ENCODE data around the gene POLR3H.
"Not testable (repeated sequence)": the region's sequence is repeated elsewhere in the genome, so short reads cannot be mapped to it uniquely, and the experiment has no call there.

POLR3H gene, protein sequence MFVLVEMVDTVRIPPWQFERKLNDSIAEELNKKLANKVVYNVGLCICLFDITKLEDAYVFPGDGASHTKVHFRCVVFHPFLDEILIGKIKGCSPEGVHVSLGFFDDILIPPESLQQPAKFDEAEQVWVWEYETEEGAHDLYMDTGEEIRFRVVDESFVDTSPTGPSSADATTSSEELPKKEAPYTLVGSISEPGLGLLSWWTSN

DNA sequence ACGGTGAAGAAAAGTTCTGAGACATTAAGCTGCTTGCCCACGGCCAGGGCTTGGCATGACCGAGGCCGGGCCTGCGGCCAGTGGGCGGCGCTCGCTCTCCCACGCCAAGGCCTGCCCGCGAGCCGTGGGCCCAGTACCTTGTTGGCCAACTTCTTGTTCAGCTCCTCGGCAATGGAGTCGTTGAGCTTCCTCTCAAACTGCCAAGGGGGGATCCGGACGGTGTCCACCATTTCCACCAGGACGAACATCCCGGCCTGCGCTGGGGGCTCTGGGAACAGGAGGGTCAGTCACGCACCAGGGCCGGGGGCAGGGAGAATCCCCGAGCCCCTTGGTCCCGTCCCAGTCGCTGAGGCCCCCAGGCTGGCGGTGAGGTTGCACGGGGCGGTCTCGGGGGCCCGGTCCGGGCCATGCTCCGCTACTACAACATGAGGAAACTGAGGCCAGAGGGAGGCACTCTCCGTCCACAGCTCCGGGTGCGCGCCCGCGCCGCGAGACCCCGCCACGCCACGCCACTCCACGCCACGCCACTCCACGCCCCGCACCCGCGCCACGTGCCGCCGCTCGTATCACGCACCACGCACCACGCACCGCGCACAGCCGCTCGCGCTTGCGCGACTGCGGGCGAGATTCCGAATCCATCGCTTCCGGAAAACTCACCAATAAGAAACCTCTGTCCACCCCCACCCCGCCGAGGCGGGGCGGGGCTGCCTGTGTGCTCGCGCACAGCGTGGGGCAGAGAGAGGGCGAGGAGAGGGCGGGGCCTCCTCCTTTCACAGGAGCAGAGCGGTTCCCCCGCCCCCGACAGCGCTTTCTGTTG is at the start of gene POLR3H:
Gene POLR3H (minus strand): TSS at position 617 of the 817 bp plus-strand sequence. CDS start 369 bp downstream, at position 248.
- no peaks in the 10 kb centered on the region for H3K9me3 ChIP-seq (ENCODE audit: control insufficient read depth, low read length)
- no peaks in the 10 kb centered on the region for H3K27me3 ChIP-seq (ENCODE audit: control insufficient read depth, insufficient read depth, low read length)
- peaks cover 15% of the 10 kb centered on the region for H3K4me1 ChIP-seq (ENCODE audit: control insufficient read depth, insufficient read depth, low read length)
- H3K36me3 ChIP-seq (ENCODE audit: control insufficient read depth, insufficient read depth, low read length) = no peaks in the 10 kb centered on the region
- H3K9ac ChIP-seq (ENCODE audit: low read length) = peak within 1 kb of the TSS; percentile 82
- H3K4me3 ChIP-seq (ENCODE audit: low read length) = peak within 1 kb of the TSS; percentile 80

DNA sequence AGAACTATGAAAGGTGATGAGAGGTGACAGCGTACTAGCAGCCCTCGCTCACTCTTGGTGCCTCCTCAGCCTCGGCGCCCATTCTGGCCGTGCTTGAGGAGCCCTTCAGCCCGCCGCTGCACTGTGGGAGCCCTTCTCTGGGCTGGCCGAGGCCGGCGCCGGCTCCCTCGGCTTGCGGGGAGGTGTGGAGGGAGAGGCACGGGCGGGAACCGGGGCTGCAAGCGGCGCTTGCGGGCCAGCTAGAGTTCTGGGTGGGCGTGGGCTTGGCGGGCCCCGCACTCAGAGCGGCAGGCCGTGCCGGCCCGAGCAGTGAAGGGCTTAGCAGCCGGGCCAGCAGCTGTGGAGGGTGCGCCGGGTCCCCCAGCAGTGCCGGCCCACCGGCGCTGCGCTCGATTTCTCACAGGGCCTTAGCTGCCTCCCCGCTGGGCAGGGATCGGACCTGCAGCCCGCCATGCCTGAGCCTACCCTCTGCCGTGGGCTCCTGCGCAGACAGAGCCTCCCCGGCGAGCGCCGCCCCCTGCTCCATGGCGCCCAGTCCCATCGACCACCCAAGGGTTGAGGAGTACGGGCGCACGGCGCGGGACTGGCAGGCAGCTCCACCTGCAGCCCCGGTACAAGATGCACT is 49.2 kb upstream of the POLR3H start:
- H3K9ac ChIP-seq (ENCODE audit: low read length); H3K36me3 ChIP-seq (ENCODE audit: control insufficient read depth, insufficient read depth, low read length); H3K27me3 ChIP-seq (ENCODE audit: control insufficient read depth, insufficient read depth, low read length); H3K4me3 ChIP-seq (ENCODE audit: low read length); H3K9me3 ChIP-seq (ENCODE audit: control insufficient read depth, low read length): not testable (repeated sequence)
- peaks cover 17% of the 10 kb centered on the region for H3K4me1 ChIP-seq (ENCODE audit: control insufficient read depth, insufficient read depth, low read length)

DNA sequence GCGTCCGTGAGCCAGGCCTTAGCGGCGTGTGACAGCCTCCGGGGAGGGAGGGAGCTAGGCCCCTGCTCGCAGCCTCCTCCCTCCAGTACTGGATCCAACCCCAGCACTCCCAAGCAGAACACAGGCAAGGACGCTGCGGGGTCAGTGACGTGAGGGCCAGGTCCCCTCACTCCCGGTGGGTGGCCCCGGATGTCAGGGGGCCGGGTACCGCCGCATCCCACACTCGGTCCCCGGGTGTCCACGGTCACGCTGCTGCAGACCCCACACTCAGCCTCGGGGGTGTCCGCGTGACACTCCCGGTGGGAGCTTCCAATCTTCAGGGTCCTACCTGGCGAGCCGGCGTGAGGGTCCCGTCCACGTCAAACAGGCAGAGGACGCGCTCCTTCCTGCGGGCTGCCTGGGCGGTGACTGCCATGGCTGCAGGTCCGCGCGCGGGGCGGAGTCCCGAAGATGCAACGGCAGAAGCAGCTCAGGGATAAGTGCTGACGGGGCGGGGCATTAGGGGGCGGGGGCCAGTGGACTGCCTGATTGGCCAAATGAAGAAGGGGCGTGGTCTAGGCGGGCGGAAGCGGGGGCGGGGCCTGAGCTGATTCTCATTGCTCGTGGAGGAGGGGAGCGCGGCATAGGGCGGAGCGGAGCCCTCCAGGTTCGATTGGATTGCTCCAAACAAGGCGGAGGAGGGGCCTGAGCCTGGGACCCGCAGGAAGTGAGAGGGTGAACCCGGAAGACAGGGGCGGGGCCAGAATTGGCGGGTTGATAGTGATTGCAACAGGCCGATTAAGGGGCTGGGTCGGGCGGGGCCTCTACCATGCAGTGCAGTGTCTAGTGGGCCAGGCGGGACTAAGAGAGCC is 45.3 kb upstream of the POLR3H start, which contains the start of gene PMM1:
Gene PMM1 (minus strand): TSS at position 450 of the 851 bp plus-strand sequence. CDS start 35 bp downstream, at position 415.
- Histone ChIP-seq H3K27me3 (ENCODE audit: control insufficient read depth, insufficient read depth, low read length) (no peaks in the 10 kb centered on the region), H3K9ac (ENCODE audit: low read length) (peak within 1 kb of the TSS; percentile 88), H3K36me3 (ENCODE audit: control insufficient read depth, insufficient read depth, low read length) (no peaks in the 10 kb centered on the region), H3K4me1 (ENCODE audit: control insufficient read depth, insufficient read depth, low read length) (peaks cover 27% of the 10 kb centered on the region), H3K4me3 (ENCODE audit: low read length) (peak within 1 kb of the TSS; percentile 14), H3K9me3 (ENCODE audit: control insufficient read depth, low read length) (no peaks in the 10 kb centered on the region)

DNA sequence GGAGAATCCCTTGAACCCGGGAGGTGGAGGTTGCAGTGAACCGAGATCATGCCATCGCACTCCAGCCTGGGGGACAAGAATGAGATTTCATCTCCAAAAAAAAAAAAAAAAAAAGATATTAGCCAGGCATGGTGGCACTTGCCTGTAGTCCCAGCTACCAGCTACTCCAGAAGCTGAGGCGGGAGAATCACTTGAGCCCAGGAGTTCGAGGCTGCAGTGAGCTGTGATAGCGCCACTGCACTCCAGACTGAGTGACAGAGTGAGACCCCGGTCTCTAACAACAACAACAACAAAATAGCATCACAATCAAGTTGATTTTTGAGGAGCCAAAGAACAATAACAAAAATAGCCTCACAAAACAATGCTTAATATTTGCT is 43.1 kb upstream of the POLR3H start:
- peaks cover 37% of the 10 kb centered on the region for H3K4me1 ChIP-seq (ENCODE audit: control insufficient read depth, insufficient read depth, low read length)
- no peaks in the 10 kb centered on the region for H3K27me3 ChIP-seq (ENCODE audit: control insufficient read depth, insufficient read depth, low read length)
- peaks cover 7% of the 10 kb centered on the region for H3K36me3 ChIP-seq (ENCODE audit: control insufficient read depth, insufficient read depth, low read length)
- no peak overlapping the region for H3K4me3 ChIP-seq (ENCODE audit: low read length)
- no peak overlapping the region for H3K9ac ChIP-seq (ENCODE audit: low read length)
- no peaks in the 10 kb centered on the region for H3K9me3 ChIP-seq (ENCODE audit: control insufficient read depth, low read length)

DNA sequence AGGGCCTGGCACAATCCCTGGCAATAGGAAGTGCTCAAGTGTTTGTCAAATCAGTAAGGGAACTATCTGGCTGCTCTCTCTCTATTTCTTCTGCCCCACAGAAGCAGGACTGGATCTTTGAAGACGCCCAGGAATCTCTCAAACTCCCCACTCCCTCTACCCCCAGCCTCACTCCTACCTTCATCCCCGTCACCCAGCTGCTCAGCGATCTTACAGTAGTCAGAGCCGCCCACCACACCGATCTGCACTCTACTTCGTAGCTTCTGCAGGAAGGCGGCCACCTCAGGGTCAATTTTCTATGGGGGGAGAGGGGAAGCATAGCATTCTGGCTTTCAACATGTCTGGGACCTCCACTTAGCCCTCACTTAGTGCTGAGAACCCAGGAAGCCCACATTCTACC is 41.6 kb upstream of the POLR3H start:
- H3K9ac ChIP-seq (ENCODE audit: low read length) = no peak overlapping the region
- H3K4me3 ChIP-seq (ENCODE audit: low read length) = no peak overlapping the region
- peaks cover 37% of the 10 kb centered on the region for H3K4me1 ChIP-seq (ENCODE audit: control insufficient read depth, insufficient read depth, low read length)
- H3K27me3 ChIP-seq (ENCODE audit: control insufficient read depth, insufficient read depth, low read length) = no peaks in the 10 kb centered on the region
- H3K9me3 ChIP-seq (ENCODE audit: control insufficient read depth, low read length) = no peaks in the 10 kb centered on the region
- H3K36me3 ChIP-seq (ENCODE audit: control insufficient read depth, insufficient read depth, low read length) = peaks cover 7% of the 10 kb centered on the region

DNA sequence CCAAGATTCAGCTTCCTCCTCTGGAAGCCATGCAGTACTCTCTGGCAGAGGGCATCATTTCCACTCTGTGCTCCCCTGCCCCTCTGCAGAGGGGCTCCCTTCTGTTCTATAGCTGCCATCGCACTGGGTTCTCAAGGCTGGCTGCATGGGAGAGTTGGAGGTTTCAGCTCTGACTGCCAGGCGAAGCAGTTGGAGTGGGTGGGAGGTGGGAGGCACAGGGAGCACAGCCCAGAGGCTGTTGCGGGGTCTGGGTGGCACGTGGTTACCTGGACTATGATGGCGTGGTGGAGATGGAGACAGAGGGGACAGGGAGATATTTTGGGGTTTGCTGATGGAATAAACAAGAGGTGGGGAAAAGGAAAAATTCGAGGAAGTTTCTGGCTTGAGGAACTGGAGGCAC is 40.6 kb upstream of the POLR3H start:
- Histone ChIP-seq H3K4me3 (ENCODE audit: low read length) (no peak overlapping the region), H3K9me3 (ENCODE audit: control insufficient read depth, low read length) (no peaks in the 10 kb centered on the region), H3K4me1 (ENCODE audit: control insufficient read depth, insufficient read depth, low read length) (peaks cover 37% of the 10 kb centered on the region), H3K9ac (ENCODE audit: low read length) (peak overlapping the region; percentile 47), H3K27me3 (ENCODE audit: control insufficient read depth, insufficient read depth, low read length) (no peaks in the 10 kb centered on the region), H3K36me3 (ENCODE audit: control insufficient read depth, insufficient read depth, low read length) (peaks cover 12% of the 10 kb centered on the region)

DNA sequence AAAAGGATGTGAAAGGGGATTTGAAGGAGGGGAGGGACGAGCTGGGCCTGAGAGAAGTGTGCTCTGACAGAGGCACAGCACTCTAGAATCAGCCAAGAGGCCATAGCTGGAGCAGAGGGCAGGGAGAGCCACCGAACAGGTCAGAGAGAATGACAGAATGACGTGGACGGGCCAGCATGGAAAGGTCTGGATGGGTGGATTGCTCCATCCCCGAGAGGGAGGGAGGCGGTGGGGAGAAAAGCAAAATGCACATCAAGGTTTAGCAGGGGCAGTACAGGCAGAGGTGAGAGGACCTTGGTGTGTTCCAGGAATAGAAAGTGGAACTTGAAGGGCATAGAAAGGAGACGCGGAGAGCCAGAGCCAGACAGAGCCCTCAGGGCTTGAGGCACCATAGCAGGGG is 38.4 kb upstream of the POLR3H start:
- peaks cover 19% of the 10 kb centered on the region for H3K36me3 ChIP-seq (ENCODE audit: control insufficient read depth, insufficient read depth, low read length)
- no peak overlapping the region for H3K4me3 ChIP-seq (ENCODE audit: low read length)
- H3K27me3 ChIP-seq (ENCODE audit: control insufficient read depth, insufficient read depth, low read length) = no peaks in the 10 kb centered on the region
- no peaks in the 10 kb centered on the region for H3K9me3 ChIP-seq (ENCODE audit: control insufficient read depth, low read length)
- H3K9ac ChIP-seq (ENCODE audit: low read length) = no peak overlapping the region
- peaks cover 33% of the 10 kb centered on the region for H3K4me1 ChIP-seq (ENCODE audit: control insufficient read depth, insufficient read depth, low read length)

DNA sequence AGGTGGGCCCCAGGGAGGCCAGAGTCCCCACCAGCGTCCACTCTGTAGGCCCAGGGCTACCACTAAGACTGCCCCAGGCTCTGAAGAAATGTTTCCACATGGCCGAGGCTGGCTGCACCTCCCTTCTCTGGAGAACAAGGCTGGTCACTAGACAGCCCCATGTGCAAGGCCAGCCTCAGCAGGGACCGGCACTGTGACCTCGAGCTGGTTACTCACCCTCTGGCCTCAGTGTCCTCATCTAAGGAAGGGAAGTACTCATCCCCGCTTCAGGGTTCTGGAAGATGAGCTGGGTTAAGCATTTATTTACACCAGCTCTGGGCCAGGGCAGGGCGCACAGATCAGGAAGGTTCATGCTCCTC is 35.7 kb upstream of the POLR3H start:
- H3K36me3 ChIP-seq (ENCODE audit: control insufficient read depth, insufficient read depth, low read length) = peaks cover 30% of the 10 kb centered on the region
- no peaks in the 10 kb centered on the region for H3K9me3 ChIP-seq (ENCODE audit: control insufficient read depth, low read length)
- H3K9ac ChIP-seq (ENCODE audit: low read length) = no peak overlapping the region
- H3K4me3 ChIP-seq (ENCODE audit: low read length) = no peak overlapping the region
- H3K4me1 ChIP-seq (ENCODE audit: control insufficient read depth, insufficient read depth, low read length) = peaks cover 23% of the 10 kb centered on the region
- H3K27me3 ChIP-seq (ENCODE audit: control insufficient read depth, insufficient read depth, low read length) = no peaks in the 10 kb centered on the region

DNA sequence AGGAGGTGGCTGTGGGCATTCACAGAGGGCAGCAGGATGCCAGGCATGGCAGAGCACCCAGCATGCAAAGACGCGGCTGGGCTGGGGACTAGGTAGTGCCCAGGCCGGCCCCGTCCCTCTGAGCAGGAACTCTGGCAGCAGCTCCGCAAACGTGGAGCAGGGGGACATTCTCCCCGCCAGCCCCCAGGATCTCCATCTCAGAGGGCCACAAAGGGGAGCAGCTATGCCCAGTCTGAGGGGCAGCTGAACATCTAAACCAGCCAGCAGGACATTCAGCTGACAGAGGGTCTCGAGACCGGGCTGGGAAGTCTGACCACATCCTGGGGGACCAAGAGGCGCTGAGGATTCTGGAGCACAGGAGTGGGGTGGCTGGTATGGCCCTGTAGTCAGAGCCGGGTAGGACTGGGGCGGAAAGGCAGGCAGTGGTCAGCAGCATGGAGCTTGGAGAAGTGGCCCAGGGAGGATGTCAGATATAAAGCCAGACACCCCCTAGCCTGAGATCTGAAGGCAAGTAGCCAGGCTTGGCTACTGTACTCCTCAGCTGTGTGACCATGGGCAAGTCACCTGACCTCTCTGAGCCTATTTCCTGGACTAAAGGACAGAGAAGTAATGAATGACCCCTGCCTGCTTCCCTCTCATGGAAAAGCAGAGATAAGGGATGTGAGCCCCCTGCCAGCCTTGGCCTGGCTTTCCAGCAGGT is 35.2 kb upstream of the POLR3H start:
- Histone ChIP-seq H3K9ac (ENCODE audit: low read length) (peak overlapping the region; percentile 14), H3K4me3 (ENCODE audit: low read length) (no peak overlapping the region), H3K27me3 (ENCODE audit: control insufficient read depth, insufficient read depth, low read length) (no peaks in the 10 kb centered on the region), H3K4me1 (ENCODE audit: control insufficient read depth, insufficient read depth, low read length) (peaks cover 17% of the 10 kb centered on the region), H3K36me3 (ENCODE audit: control insufficient read depth, insufficient read depth, low read length) (peaks cover 30% of the 10 kb centered on the region), H3K9me3 (ENCODE audit: control insufficient read depth, low read length) (no peaks in the 10 kb centered on the region)

DNA sequence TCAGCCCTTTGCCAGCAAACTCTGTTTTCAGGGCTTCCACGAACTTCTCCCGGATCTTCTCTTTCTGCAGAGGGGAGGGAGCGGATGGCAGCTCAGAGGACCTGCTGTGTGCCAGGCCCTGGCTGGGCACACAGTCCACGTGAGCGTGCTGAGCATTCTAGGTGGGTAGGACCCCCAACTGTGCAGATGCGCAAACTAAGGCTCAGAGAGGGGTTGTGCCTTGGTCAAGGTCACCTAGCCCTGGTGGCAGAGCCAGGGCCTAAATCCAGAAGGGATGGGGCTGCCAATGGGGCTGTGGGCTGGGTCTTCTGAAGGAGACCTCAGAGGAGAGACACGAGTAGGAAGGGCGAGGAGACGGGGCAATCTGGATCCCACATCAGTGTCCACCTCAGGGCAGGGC is 34.5 kb upstream of the POLR3H start:
- Histone ChIP-seq H3K4me3 (ENCODE audit: low read length) (no peak overlapping the region), H3K4me1 (ENCODE audit: control insufficient read depth, insufficient read depth, low read length) (peaks cover 11% of the 10 kb centered on the region), H3K36me3 (ENCODE audit: control insufficient read depth, insufficient read depth, low read length) (peaks cover 26% of the 10 kb centered on the region), H3K9ac (ENCODE audit: low read length) (peak overlapping the region; percentile 14), H3K9me3 (ENCODE audit: control insufficient read depth, low read length) (no peaks in the 10 kb centered on the region), H3K27me3 (ENCODE audit: control insufficient read depth, insufficient read depth, low read length) (no peaks in the 10 kb centered on the region)

DNA sequence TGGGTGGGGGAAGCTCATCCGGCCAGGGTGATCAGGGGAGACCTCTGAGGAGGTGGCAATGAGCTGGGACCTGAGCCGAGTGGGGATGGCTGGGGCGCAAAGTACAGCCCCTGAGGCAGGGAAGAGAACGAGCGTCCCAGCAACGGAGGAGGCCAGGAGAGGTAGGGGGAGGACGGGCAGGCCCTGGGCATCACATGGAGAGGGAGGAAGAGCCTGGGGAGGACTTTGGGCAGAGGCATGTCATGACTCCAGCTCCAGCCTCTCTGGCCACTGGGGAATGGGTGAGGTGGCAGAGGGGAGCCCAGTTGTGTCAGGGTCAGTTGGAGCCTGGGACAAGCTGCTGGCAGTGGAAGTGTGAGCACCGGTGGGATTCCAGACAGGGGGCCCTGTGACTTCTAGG is 33.8 kb upstream of the POLR3H start:
- Histone ChIP-seq H3K4me3 (ENCODE audit: low read length) (no peak overlapping the region), H3K27me3 (ENCODE audit: control insufficient read depth, insufficient read depth, low read length) (no peaks in the 10 kb centered on the region), H3K4me1 (ENCODE audit: control insufficient read depth, insufficient read depth, low read length) (peaks cover 9% of the 10 kb centered on the region), H3K36me3 (ENCODE audit: control insufficient read depth, insufficient read depth, low read length) (peaks cover 23% of the 10 kb centered on the region), H3K9me3 (ENCODE audit: control insufficient read depth, low read length) (no peaks in the 10 kb centered on the region), H3K9ac (ENCODE audit: low read length) (no peak overlapping the region)

Measured in mucosa of stomach (tissue), 1 donor.